AG09309 (cell line): ENCODE measurements around the gene SRSF12.

Source experiments
- DNase-seq: peaks from one replicate; pipeline ENCODE4 v3.0.0-alpha.2; 2010; ENCODE audit warnings: low read depth
- H3K4me3 ChIP-seq: 2 replicates; pipeline ENCODE4 v1.5.1; 2011; ENCODE audit warnings: mild to moderate bottlenecking, low read depth, low read length, moderate library complexity; ENCODE audit not compliant: control insufficient read depth
- TF ChIP-seq, protein P1 (sequence below): IDR thresholded peaks from 2 replicates; pipeline ENCODE4 v1.5.1; 2011; ENCODE audit warnings: mild to moderate bottlenecking, low read depth, low read length, inconsistent platforms; ENCODE audit not compliant: insufficient read depth, control insufficient read depth; ENCODE audit errors: missing control alignments

The SRSF12 gene

DNA sequence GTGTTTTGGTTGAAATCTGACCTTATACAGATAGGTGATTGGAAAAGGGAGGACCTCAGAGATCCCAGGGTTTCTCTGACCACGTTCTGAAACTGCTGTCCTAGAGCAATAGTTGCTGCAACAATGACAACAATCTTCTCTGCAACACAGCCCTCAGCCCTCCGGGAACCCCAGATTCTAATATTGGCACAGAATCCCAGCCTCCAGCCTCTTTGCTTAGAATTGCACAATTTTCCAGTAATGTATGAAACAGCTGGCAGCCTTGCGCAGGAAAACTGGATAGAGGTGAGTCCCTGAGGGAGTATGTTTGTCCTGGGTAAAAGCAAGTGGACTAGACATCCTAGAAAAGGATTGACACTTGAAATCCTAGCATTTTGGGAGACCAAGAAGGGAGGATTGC lies 67.7 kb downstream of the SRSF12 start:
- no peak overlapping the region for H3K4me3 ChIP-seq
- DNase-seq, result no peak
- TF ChIP-seq, protein P1, sequence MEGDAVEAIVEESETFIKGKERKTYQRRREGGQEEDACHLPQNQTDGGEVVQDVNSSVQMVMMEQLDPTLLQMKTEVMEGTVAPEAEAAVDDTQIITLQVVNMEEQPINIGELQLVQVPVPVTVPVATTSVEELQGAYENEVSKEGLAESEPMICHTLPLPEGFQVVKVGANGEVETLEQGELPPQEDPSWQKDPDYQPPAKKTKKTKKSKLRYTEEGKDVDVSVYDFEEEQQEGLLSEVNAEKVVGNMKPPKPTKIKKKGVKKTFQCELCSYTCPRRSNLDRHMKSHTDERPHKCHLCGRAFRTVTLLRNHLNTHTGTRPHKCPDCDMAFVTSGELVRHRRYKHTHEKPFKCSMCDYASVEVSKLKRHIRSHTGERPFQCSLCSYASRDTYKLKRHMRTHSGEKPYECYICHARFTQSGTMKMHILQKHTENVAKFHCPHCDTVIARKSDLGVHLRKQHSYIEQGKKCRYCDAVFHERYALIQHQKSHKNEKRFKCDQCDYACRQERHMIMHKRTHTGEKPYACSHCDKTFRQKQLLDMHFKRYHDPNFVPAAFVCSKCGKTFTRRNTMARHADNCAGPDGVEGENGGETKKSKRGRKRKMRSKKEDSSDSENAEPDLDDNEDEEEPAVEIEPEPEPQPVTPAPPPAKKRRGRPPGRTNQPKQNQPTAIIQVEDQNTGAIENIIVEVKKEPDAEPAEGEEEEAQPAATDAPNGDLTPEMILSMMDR, result no peak

DNA sequence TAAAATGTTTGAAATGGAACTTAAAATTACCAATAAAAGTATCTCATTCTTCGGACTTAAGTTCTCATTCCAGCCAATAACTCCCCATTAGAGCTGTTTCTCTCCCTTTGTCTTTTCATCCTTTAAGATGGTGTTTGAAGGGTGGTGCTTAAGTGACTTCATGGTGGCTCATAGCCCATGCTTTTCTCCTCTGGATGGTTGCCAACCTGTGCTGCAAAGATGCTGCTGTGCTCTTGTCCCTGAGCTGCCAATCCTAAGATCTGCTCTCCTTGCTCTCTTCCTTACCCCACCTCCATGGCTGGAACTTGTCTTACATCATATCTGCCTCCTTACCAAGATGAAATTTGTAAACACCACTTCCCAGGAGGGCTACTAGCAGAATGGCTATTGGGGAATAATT lies 68.9 kb downstream of the SRSF12 start:
- TF ChIP-seq, protein P1, result no peak
- no peak for DNase-seq
- H3K4me3 ChIP-seq, result no peak overlapping the region

DNA sequence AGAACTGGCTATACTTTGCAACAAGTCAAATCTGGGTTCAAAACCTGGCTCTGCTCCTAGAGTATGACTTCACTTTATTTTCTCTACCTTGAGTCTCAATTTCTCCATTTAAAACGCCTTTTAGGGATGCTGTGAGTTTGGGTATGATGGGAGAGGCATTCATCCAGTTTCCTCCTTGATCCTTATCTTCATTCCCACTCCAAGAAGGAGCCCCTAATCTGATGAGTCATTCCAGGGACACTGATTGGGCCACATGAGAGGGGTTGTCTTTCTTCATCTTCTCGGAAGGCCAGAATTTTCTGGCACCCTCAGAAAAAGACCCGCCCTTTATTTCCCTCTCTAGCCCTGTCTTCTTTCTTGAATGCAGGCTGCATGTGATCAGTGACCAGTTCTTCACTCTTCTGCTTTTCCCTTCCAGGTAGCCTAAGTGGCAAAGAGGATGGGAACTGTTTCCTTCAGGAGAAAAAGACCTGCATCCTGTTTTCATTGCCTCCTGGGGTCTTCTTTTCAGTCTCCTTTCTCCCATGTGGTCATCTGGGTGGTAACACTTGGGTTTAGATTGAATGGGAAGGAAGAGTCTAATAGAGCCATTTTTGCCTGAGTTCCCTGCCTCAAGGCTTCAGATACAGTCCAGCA lies 69.5 kb downstream of the SRSF12 start:
- TF ChIP-seq, protein P1, result no peak
- DNase-seq, result no peak
- H3K4me3 ChIP-seq, result no peak overlapping the region

DNA sequence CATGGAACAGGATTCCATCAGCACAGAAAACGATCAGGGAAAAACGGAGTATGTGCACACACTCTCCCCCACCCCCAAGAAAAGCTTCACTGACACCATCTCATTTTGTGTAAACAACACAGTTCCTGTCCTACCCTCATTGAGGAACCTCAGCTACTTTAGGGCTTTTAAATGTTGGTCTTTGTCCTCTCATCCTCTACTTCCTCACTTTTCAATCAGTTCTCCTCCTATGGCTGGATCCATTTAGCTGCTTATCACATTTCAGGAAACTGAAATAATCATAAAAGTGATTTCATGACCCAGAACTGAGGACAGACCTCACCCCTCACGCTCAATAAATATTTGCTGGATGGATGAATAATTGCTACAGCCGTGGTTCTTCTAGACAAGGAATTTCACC lies 70.4 kb downstream of the SRSF12 start:
- DNase-seq, result no peak
- no peak overlapping the region for H3K4me3 ChIP-seq
- TF ChIP-seq, protein P1, result no peak
